ENCODE data around the gene NMUR1. TPM values are rescaled to one million over a fixed set of nuclear protein-coding genes. Genes with fewer than 3 reads are reported as not detected.

Gene NMUR1
- total and polyA plus RNA-seq, 2 donors from 2014 or later = 0.94 to 1.3 TPM

GRCh38 chr2:231567159-231567558, 36.9 kb upstream of the NMUR1 start:
- Histone ChIP-seq H3K4me3 (ENCODE audit: low read length in 3 of 3) (no peak overlapping the region), H3K9ac (ENCODE audit: low read length in 3 of 3) (no peak overlapping the region), H3K36me3 (ENCODE audit: control insufficient read depth in 2 of 3, insufficient read depth in 3 of 3, low read length in 3 of 3) (no peaks in the 10 kb centered on the region), H3K27me3 (ENCODE audit: control insufficient read depth, insufficient read depth, low read length) (no peaks in the 10 kb centered on the region), H3K9me3 (ENCODE audit: control insufficient read depth in 2 of 3, insufficient read depth in 1 of 3, low read length in 3 of 3) (no peaks in the 10 kb centered on the region), H3K4me1 (ENCODE audit: control insufficient read depth in 2 of 3, insufficient read depth in 2 of 3, low read depth in 1 of 3, low read length in 3 of 3) (no peaks in the 10 kb centered on the region), H3K27ac (ENCODE audit: low read depth in 2 of 2, low read length in 2 of 2) (no peak overlapping the region)
- intact Hi-C loops (cut with DNase I) = no loop called here
- TF ChIP-seq, protein P1, sequence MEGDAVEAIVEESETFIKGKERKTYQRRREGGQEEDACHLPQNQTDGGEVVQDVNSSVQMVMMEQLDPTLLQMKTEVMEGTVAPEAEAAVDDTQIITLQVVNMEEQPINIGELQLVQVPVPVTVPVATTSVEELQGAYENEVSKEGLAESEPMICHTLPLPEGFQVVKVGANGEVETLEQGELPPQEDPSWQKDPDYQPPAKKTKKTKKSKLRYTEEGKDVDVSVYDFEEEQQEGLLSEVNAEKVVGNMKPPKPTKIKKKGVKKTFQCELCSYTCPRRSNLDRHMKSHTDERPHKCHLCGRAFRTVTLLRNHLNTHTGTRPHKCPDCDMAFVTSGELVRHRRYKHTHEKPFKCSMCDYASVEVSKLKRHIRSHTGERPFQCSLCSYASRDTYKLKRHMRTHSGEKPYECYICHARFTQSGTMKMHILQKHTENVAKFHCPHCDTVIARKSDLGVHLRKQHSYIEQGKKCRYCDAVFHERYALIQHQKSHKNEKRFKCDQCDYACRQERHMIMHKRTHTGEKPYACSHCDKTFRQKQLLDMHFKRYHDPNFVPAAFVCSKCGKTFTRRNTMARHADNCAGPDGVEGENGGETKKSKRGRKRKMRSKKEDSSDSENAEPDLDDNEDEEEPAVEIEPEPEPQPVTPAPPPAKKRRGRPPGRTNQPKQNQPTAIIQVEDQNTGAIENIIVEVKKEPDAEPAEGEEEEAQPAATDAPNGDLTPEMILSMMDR (IDR thresholded peaks at IDR 0.05; ENCODE audit: borderline replicate concordance, extremely low read depth, insufficient read depth) = no peak
- FAIRE-seq (no peak), DNase-seq (no peak)

- no peak for FAIRE-seq
- H3K4me1 ChIP-seq (ENCODE audit: control insufficient read depth in 2 of 3, insufficient read depth in 2 of 3, low read depth in 1 of 3, low read length in 3 of 3) = no peaks in the 10 kb centered on the region
- intact Hi-C loops (cut with DNase I) = no loop called here
Measured at GRCh38 chr2:231565887-231566594, 35.8 kb upstream of the NMUR1 start.

DNA sequence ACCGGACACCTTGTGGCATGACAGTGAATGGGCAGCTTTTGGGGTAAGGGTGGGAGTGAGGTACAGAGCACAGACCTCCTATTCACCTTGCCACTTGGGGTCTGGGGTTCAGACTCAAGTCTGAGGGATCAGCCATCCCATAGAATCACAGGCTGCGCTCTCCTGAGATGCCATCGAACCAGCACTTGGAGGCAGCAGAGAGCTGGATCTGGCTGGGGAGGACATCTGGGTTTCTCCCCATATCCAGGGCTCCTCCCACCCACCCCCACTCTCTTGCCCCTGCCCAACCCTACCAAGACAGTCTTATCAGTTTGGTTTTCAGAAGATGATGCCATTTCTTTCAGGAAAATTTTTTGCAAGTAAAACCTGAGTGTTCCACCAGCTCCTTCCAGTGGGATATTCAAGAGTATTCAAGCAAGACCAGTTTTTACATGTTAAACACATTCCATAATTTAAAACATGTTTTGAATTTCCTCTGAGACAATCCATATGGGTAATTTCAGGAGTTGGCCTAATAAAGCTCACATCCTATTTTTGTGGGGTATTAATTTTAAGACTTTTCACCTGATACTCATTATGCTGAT, 33.2 kb upstream of the NMUR1 start:
- TF ChIP-seq, protein P1 (IDR thresholded peaks at IDR 0.05; ENCODE audit: borderline replicate concordance, extremely low read depth, insufficient read depth) = peak; percentile 66
- Histone ChIP-seq H3K36me3 (ENCODE audit: control insufficient read depth in 2 of 3, insufficient read depth in 3 of 3, low read length in 3 of 3) (no peaks in the 10 kb centered on the region), H3K27me3 (ENCODE audit: control insufficient read depth, insufficient read depth, low read length) (no peaks in the 10 kb centered on the region), H3K9ac (ENCODE audit: low read length in 3 of 3) (no peak overlapping the region), H3K4me3 (ENCODE audit: low read length in 3 of 3) (no peak overlapping the region), H3K27ac (ENCODE audit: low read depth in 2 of 2, low read length in 2 of 2) (no peak overlapping the region), H3K9me3 (ENCODE audit: control insufficient read depth in 2 of 3, insufficient read depth in 1 of 3, low read length in 3 of 3) (no peaks in the 10 kb centered on the region), H3K4me1 (ENCODE audit: control insufficient read depth in 2 of 3, insufficient read depth in 2 of 3, low read depth in 1 of 3, low read length in 3 of 3) (no peaks in the 10 kb centered on the region)
- peak in 4 of 5 donors; percentile 38 to 67 (median 54) for DNase-seq
- FAIRE-seq = no peak
- intact Hi-C loops (cut with DNase I) = no loop called here

More at GRCh38 chr2:231565887-231566594, 35.8 kb upstream of the NMUR1 start:
- H3K9ac ChIP-seq (ENCODE audit: low read length in 3 of 3) = no peak overlapping the region
- no peaks in the 10 kb centered on the region for H3K36me3 ChIP-seq (ENCODE audit: control insufficient read depth in 2 of 3, insufficient read depth in 3 of 3, low read length in 3 of 3)
- DNase-seq = peak in 1 of 5 donors; percentile 21
- no peak overlapping the region for H3K27ac ChIP-seq (ENCODE audit: low read depth in 2 of 2, low read length in 2 of 2)
- TF ChIP-seq, protein P1 (IDR thresholded peaks at IDR 0.05; ENCODE audit: borderline replicate concordance, extremely low read depth, insufficient read depth) = no peak
- no peaks in the 10 kb centered on the region for H3K27me3 ChIP-seq (ENCODE audit: control insufficient read depth, insufficient read depth, low read length)
- H3K4me3 ChIP-seq (ENCODE audit: low read length in 3 of 3) = no peak overlapping the region
- no peaks in the 10 kb centered on the region for H3K9me3 ChIP-seq (ENCODE audit: control insufficient read depth in 2 of 3, insufficient read depth in 1 of 3, low read length in 3 of 3)

Measured in kidney (tissue), 14 donors.